Endodermal cell (in vitro differentiated cells): ENCODE data around the gene GBA3. TPM values are rescaled to one million over a fixed set of nuclear protein-coding genes. Genes with fewer than 3 reads are reported as not detected.

Experiments used
- DNase-seq: peaks from one replicate; pipeline ENCODE4 v3.0.0-alpha.2; 2017
- H3K27ac ChIP-seq: 2 replicates; pipeline ENCODE4 v1.5.1; 2013; ENCODE audit warnings: mild to moderate bottlenecking, low read depth, low read length, moderate library complexity
- H3K27me3 ChIP-seq: 2 replicates; pipeline ENCODE4 v1.6.1; 2013; ENCODE audit warnings: mild to moderate bottlenecking, low read length, moderate library complexity; ENCODE audit not compliant: insufficient read depth, control insufficient read depth, poor library complexity, severe bottlenecking
- H3K36me3 ChIP-seq: 2 replicates; pipeline ENCODE4 v1.7.0; 2013; ENCODE audit warnings: mild to moderate bottlenecking, low read length, moderate library complexity; ENCODE audit not compliant: control insufficient read depth, insufficient read depth
- H3K4me1 ChIP-seq: one replicate; pipeline ENCODE4 v1.7.0; 2013; ENCODE audit warnings: low read length; ENCODE audit not compliant: control insufficient read depth, insufficient read depth
- H3K4me3 ChIP-seq: 2 replicates; pipeline ENCODE4 v1.5.1; 2013; ENCODE audit warnings: mild to moderate bottlenecking, low read length, moderate library complexity
- H3K9ac ChIP-seq: 2 replicates; pipeline ENCODE4 v1.6.1; 2013; ENCODE audit warnings: mild to moderate bottlenecking, low read length, moderate library complexity; ENCODE audit not compliant: poor library complexity, severe bottlenecking; ENCODE audit errors: extremely low read depth
- H3K9me3 ChIP-seq: 2 replicates; pipeline ENCODE4 v1.6.1; 2013; ENCODE audit warnings: mild to moderate bottlenecking, low read length, moderate library complexity; ENCODE audit not compliant: control insufficient read depth
- H3K27ac Mint-ChIP-seq: 2 replicates; pipeline ENCODE4 v1.8.0; 2020; ENCODE audit warnings: mixed read lengths
- H3K27me3 Mint-ChIP-seq: 2 replicates; pipeline ENCODE4 v1.8.0; 2021; ENCODE audit warnings: mild to moderate bottlenecking, mixed read lengths; ENCODE audit not compliant: insufficient read depth
- H3K36me3 Mint-ChIP-seq: 2 replicates; pipeline ENCODE4 v1.8.0; 2020; ENCODE audit warnings: low read depth, mixed read lengths
- H3K4me1 Mint-ChIP-seq: 2 replicates; pipeline ENCODE4 v1.8.0; 2020; ENCODE audit warnings: mixed read lengths
- H3K4me3 Mint-ChIP-seq: 2 replicates; pipeline ENCODE4 v1.8.0; 2020; ENCODE audit warnings: mild to moderate bottlenecking, moderate library complexity, mixed read lengths
- H3K9me3 Mint-ChIP-seq: 2 replicates; pipeline ENCODE4 v1.8.0; 2020; ENCODE audit warnings: mild to moderate bottlenecking, mixed read lengths
- WGBS, 2 experiments: methylation state at CpG; one replicate each; pipeline versions ENCODE4 v1.1.5 to v1.1.7; 2013; ENCODE audit warnings: missing lambda C conversion rate in 2 of 2, mixed read lengths in 1 of 2; ENCODE audit not compliant: insufficient coverage in 1 of 2, insufficient read length in 1 of 2; 5-methylcytosine and 5-hydroxymethylcytosine counted together
- total RNA-seq, 2 donors: library from RNA; stranded (reverse); fragmentation: NEBNext Ultra II Directional in 1 of 2; extraction: Animal tissue kit (Norgen Biotek cat#: 25700) in 1 of 2; gene quantifications; 2 replicates in 1 of 2; 3 replicates in 1 of 2; pipeline ENCODE4 v1.2.1, GENCODE V29; 2021
- TF ChIP-seq, protein P1 (sequence below): fragments of 200-600 bp; sonication (generic); conservative IDR thresholded peaks from 2 replicates; pipeline ENCODE4 v1.5.0; 2021; ENCODE audit warnings: antibody characterized with exemption, mild to moderate bottlenecking

Gene GBA3
- total RNA-seq, 2 donors from 2014 or later = not detected

DNA sequence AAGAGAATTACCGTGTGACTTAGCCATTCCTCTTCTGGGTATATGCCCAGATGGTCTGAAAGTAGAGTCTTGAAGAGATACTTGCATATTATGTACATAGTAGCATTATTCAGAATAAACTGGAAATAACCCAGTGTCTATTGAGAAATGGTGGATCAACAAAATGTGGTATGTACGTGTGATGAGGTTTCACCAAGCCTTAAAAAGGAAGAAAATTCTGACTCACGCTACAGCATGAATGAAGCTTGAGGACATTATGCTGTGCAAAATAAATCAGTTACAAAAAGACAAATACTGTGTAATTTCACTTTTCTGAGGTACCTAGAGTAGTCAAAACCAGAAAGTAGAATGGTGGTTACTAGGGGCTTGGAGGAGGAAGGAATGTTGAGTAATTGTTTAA, 37.3 kb downstream of the GBA3 start:
- Mint-ChIP-seq H3K9me3 (no peaks in the 10 kb centered on the region), H3K4me1 (no peaks in the 10 kb centered on the region), H3K36me3 (no peaks in the 10 kb centered on the region), H3K27ac (no peak overlapping the region), H3K27me3 (no peaks in the 10 kb centered on the region), H3K4me3 (no peak overlapping the region)
- Histone ChIP-seq H3K27me3 (no peaks in the 10 kb centered on the region), H3K9ac (no peak overlapping the region), H3K4me1 (no peaks in the 10 kb centered on the region), H3K36me3 (no peaks in the 10 kb centered on the region), H3K9me3 (peaks cover 6% of the 10 kb centered on the region), H3K27ac (no peak overlapping the region), H3K4me3 (no peak overlapping the region)
- DNase-seq = no peak
- WGBS, 2 experiments = 96 to 100% methylated on average over 2 to 3 of the region's 3 CpGs
- TF ChIP-seq, protein P1, sequence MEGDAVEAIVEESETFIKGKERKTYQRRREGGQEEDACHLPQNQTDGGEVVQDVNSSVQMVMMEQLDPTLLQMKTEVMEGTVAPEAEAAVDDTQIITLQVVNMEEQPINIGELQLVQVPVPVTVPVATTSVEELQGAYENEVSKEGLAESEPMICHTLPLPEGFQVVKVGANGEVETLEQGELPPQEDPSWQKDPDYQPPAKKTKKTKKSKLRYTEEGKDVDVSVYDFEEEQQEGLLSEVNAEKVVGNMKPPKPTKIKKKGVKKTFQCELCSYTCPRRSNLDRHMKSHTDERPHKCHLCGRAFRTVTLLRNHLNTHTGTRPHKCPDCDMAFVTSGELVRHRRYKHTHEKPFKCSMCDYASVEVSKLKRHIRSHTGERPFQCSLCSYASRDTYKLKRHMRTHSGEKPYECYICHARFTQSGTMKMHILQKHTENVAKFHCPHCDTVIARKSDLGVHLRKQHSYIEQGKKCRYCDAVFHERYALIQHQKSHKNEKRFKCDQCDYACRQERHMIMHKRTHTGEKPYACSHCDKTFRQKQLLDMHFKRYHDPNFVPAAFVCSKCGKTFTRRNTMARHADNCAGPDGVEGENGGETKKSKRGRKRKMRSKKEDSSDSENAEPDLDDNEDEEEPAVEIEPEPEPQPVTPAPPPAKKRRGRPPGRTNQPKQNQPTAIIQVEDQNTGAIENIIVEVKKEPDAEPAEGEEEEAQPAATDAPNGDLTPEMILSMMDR = no peak

DNA sequence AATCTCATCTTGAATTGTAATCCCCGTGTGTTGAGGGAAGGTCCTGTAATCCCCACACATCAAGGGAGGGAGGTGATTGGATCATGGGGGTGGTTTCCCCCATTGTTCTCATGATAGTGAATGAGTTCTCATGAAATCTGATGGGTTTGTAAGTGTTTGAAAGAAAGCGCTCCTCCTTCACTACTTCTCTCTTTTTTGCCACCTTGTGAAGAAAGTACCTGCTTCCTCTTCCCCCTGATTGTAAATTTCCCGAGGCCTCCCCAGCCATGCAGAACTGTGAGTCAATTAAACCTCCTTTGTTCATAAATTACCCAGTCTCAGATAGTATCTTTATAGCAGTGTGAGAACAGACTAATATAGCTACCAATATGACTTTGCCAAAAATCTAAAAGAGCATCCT, 41.1 kb downstream of the GBA3 start:
- no peak overlapping the region for H3K4me3 ChIP-seq
- H3K27ac ChIP-seq = no peak overlapping the region
- Mint-ChIP-seq H3K4me1 (no peaks in the 10 kb centered on the region), H3K27ac (no peak overlapping the region), H3K4me3 (no peak overlapping the region), H3K36me3 (no peaks in the 10 kb centered on the region), H3K9me3 (no peaks in the 10 kb centered on the region), H3K27me3 (no peaks in the 10 kb centered on the region)
- H3K27me3 ChIP-seq = no peaks in the 10 kb centered on the region
- H3K9me3 ChIP-seq = peaks cover 6% of the 10 kb centered on the region
- DNase-seq = no peak
- no peaks in the 10 kb centered on the region for H3K4me1 ChIP-seq
- H3K9ac ChIP-seq = no peak overlapping the region
- WGBS, 2 experiments = 69% methylated on average over 3 of the region's 3 CpGs; no CpG with 5 or more reads in 1 of the 2 experiments
- TF ChIP-seq, protein P1 = no peak
- H3K36me3 ChIP-seq = no peaks in the 10 kb centered on the region

DNA sequence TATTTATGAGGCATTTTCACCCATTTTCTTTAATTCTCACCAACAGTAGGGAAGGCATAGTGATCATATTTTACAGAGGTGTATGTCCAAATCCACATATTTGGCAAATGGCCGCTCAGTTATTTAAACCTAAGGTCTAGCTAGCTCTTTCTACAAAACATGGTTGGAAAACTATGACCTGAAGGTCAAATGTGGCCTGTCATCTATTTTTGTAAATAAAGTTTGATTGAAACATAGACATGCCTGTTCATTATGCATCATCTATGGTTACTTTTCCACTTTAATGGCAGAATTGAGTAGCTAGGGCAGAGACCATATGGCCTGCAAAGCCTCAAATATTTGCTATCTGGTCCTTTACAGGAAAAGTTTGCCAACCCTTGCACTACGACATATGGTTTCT, 44.2 kb downstream of the GBA3 start:
- no peak overlapping the region for H3K4me3 ChIP-seq
- no peaks in the 10 kb centered on the region for H3K4me1 ChIP-seq
- no peak for DNase-seq
- no peaks in the 10 kb centered on the region for H3K9me3 Mint-ChIP-seq
- no peak overlapping the region for H3K27ac Mint-ChIP-seq
- H3K27ac ChIP-seq = no peak overlapping the region
- H3K4me3 Mint-ChIP-seq = no peak overlapping the region
- no peaks in the 10 kb centered on the region for H3K9me3 ChIP-seq
- H3K36me3 Mint-ChIP-seq = no peaks in the 10 kb centered on the region
- TF ChIP-seq, protein P1 = no peak
- 89 to 100% methylated on average over 1 to 2 of the region's 2 CpGs for WGBS, 2 experiments
- H3K4me1 Mint-ChIP-seq = no peaks in the 10 kb centered on the region
- H3K36me3 ChIP-seq = no peaks in the 10 kb centered on the region
- peaks cover 2% of the 10 kb centered on the region for H3K27me3 Mint-ChIP-seq
- H3K9ac ChIP-seq = no peak overlapping the region
- no peaks in the 10 kb centered on the region for H3K27me3 ChIP-seq
